ENCODE data around the gene SLC10A3. TPM values are rescaled to one million over a fixed set of nuclear protein-coding genes. Genes with fewer than 3 reads are reported as not detected.
"Not testable (repeated sequence)": the region's sequence is repeated elsewhere in the genome, so short reads cannot be mapped to it uniquely, and the experiment has no call there.

Gene SLC10A3
- total and polyA plus RNA-seq, 2 of the 13 experiments (the other 11 are each of a cell fraction or from before 2014, with no cell fraction given), result 10.1 to 11.5 TPM

DNA sequence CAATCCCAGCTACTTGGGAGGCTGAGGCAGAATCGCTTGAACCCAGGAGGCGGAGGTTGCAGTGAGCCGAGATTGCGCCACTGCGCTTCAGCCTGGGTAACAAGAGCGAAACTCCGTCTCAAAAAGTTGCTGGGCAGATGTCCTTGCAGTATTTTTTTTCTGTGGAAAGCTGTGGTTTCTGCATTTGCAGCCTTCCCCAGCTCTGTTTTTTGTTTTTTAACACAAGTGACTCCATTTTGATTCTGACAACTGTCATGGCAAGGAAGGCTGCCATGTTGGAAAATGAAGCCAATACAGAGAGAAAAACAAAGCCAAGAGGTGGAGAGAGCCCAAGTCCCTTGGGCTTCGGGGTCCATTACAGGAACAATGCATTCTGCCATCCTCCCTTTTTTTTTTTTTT is 11.7 kb upstream of the SLC10A3 start:
- Histone ChIP-seq H3K4me3 (replicated peaks in 1 of 3; ENCODE audit: insufficient read depth in 1 of 3, low read depth in 2 of 3, low read length in 3 of 3) (no peak overlapping the region), H4K20me1 (ENCODE audit: insufficient read depth, low read length) (no peaks in the 10 kb centered on the region), H3K27me3 (ENCODE audit: control insufficient read depth in 1 of 2, insufficient read depth in 2 of 2, low read length in 2 of 2) (no peaks in the 10 kb centered on the region), H3K36me3 (replicated peaks in 1 of 2; ENCODE audit: control insufficient read depth in 1 of 2, insufficient read depth in 2 of 2, low read length in 2 of 2) (no peaks in the 10 kb centered on the region), H3K4me1 (ENCODE audit: insufficient read depth, low read length) (0 out of 2 replicates have a peak, but pooled peaks cover 6% of the 10 kb centered on the region), H3K27ac (ENCODE audit: extremely low read length, insufficient read depth, low read length) (no peak overlapping the region), H3K79me2 (ENCODE audit: insufficient read depth, low read length) (no peaks in the 10 kb centered on the region), H3K9me3 (ENCODE audit: low read length) (no peaks in the 10 kb centered on the region), H2AFZ (ENCODE audit: low read length) (no peak overlapping the region), H3K9ac (ENCODE audit: insufficient read depth, low read depth, low read length) (no peak overlapping the region), H3K4me2 (ENCODE audit: low read depth, low read length) (no peak overlapping the region)
- intact Hi-C loops (cut with micrococcal nuclease; ENCODE audit: unreplicated experiment), result no loop called here
- ATAC-seq (no peak), DNase-seq (ENCODE audit: low spot score) (no peak), FAIRE-seq (no peak)
- WGBS (ENCODE audit: low lambda C conversion rate), result 90% methylated on average over 5 of the region's 8 CpGs
- in situ Hi-C loops (cut with HindIII; ENCODE audit: extremely low pct_ligation_motif_present, low pct_unique_long_range_greater_than_20kb), result no loop called here
- ChIA-PET POLR2A (interaction anchor here (0.9 kb wide), 1 partner anchor 12 kb away, joined by 3 read pairs; the partner anchor contains the start of gene SLC10A3), CTCF (ENCODE audit: low intra/inter-chr PET ratio, low total read pairs) (no interaction called here)
- no TSS peak for BruUV-seq (replicated peaks)
- no peak for TF ChIP-seq MAFK (conservative IDR thresholded peaks at IDR 0.05 in 1 of 2, IDR thresholded peaks at IDR 0.05 in 1 of 2; ENCODE audit: low read length in 2 of 2)
- no peak for TF ChIP-seq CHCHD3 (CRISPR knock-in tag; IDR thresholded peaks at IDR 0.05)
- no peak for TF ChIP-seq MXI1 (IDR thresholded peaks at IDR 0.05; ENCODE audit: borderline replicate concordance, low read depth, low read length)
- no peak for TF ChIP-seq TBP (CRISPR knock-in tag; IDR thresholded peaks at IDR 0.05)
- TF ChIP-seq, protein P1, sequence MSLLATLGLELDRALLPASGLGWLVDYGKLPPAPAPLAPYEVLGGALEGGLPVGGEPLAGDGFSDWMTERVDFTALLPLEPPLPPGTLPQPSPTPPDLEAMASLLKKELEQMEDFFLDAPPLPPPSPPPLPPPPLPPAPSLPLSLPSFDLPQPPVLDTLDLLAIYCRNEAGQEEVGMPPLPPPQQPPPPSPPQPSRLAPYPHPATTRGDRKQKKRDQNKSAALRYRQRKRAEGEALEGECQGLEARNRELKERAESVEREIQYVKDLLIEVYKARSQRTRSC (CRISPR knock-in tag; IDR thresholded peaks at IDR 0.05; ENCODE audit: low read depth), result no peak
- TF ChIP-seq PAWR (CRISPR knock-in tag; IDR thresholded peaks at IDR 0.05; ENCODE audit: borderline replicate concordance), result no peak
- TF ChIP-seq FOSL1 (CRISPR knock-in tag; IDR thresholded peaks at IDR 0.05; ENCODE audit: borderline replicate concordance), result no peak
- TF ChIP-seq AGO2 (optimal IDR thresholded peaks at IDR 0.05; ENCODE audit: low read depth, low read length), result no peak
- TF ChIP-seq, protein P2, sequence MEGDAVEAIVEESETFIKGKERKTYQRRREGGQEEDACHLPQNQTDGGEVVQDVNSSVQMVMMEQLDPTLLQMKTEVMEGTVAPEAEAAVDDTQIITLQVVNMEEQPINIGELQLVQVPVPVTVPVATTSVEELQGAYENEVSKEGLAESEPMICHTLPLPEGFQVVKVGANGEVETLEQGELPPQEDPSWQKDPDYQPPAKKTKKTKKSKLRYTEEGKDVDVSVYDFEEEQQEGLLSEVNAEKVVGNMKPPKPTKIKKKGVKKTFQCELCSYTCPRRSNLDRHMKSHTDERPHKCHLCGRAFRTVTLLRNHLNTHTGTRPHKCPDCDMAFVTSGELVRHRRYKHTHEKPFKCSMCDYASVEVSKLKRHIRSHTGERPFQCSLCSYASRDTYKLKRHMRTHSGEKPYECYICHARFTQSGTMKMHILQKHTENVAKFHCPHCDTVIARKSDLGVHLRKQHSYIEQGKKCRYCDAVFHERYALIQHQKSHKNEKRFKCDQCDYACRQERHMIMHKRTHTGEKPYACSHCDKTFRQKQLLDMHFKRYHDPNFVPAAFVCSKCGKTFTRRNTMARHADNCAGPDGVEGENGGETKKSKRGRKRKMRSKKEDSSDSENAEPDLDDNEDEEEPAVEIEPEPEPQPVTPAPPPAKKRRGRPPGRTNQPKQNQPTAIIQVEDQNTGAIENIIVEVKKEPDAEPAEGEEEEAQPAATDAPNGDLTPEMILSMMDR (CRISPR knock-in tag; IDR thresholded peaks at IDR 0.05), result no peak
- no peak for TF ChIP-seq PLRG1 (conservative IDR thresholded peaks at IDR 0.05)
- no peak for TF ChIP-seq SRSF4 (IDR thresholded peaks at IDR 0.05; ENCODE audit: low read depth, low read length, poor library complexity, severe bottlenecking)
- TF ChIP-seq ZNF713 (CRISPR knock-in tag; IDR thresholded peaks at IDR 0.05), result no peak
- TF ChIP-seq SMAD9 (CRISPR knock-in tag; IDR thresholded peaks at IDR 0.05), result no peak
- no peak for TF ChIP-seq PPARG (CRISPR knock-in tag; conservative IDR thresholded peaks at IDR 0.05)
- TF ChIP-seq RXRB (CRISPR knock-in tag; IDR thresholded peaks at IDR 0.05; ENCODE audit: borderline replicate concordance), result no peak
- no peak for TF ChIP-seq ZSCAN29 (CRISPR knock-in tag; conservative IDR thresholded peaks at IDR 0.05)
- TF ChIP-seq KLF6 (CRISPR knock-in tag; IDR thresholded peaks at IDR 0.05), result no peak
- no peak for TF ChIP-seq ZNF629 (CRISPR knock-in tag; conservative IDR thresholded peaks at IDR 0.05)

- H3K36me3 ChIP-seq (replicated peaks in 1 of 2; ENCODE audit: control insufficient read depth in 1 of 2, insufficient read depth in 2 of 2, low read length in 2 of 2); H4K20me1 ChIP-seq (ENCODE audit: insufficient read depth, low read length); H3K4me1 ChIP-seq (ENCODE audit: insufficient read depth, low read length); H3K79me2 ChIP-seq (ENCODE audit: insufficient read depth, low read length); H3K4me2 ChIP-seq (ENCODE audit: low read depth, low read length); in situ Hi-C loops (cut with HindIII; ENCODE audit: extremely low pct_ligation_motif_present, low pct_unique_long_range_greater_than_20kb); H3K9me3 ChIP-seq (ENCODE audit: low read length); ATAC-seq; DNase-seq (ENCODE audit: low spot score); FAIRE-seq; H3K27me3 ChIP-seq (ENCODE audit: control insufficient read depth in 1 of 2, insufficient read depth in 2 of 2, low read length in 2 of 2); CTCF ChIA-PET (ENCODE audit: low intra/inter-chr PET ratio, low total read pairs); H3K9ac ChIP-seq (ENCODE audit: insufficient read depth, low read depth, low read length); H2AFZ ChIP-seq (ENCODE audit: low read length); H3K4me3 ChIP-seq (replicated peaks in 1 of 3; ENCODE audit: insufficient read depth in 1 of 3, low read depth in 2 of 3, low read length in 3 of 3); BruUV-seq (replicated peaks); H3K27ac ChIP-seq (ENCODE audit: extremely low read length, insufficient read depth, low read length); intact Hi-C loops (cut with micrococcal nuclease; ENCODE audit: unreplicated experiment): not testable (repeated sequence)
- WGBS (ENCODE audit: low lambda C conversion rate), result 39% methylated on average over 7 of the region's 7 CpGs
- POLR2A ChIA-PET, result interaction anchor here (0.9 to 1.1 kb wide), 2 partner anchors 11 kb away, joined by 3 to 4 read pairs; partner anchors contain the start of gene SLC10A3
These were observed 11.0 kb upstream of the SLC10A3 start for GRCh38 chrX:154501423-154501822.

All from HepG2 (cell line).